CD8-positive, alpha-beta memory T cell (primary cell): ENCODE results near the gene STX3. TPM values are rescaled to one million over a fixed set of nuclear protein-coding genes. Genes with fewer than 3 reads are reported as not detected.

ENCODE experiments used
- CTCF ChIA-PET: fragments of 350-600 bp; sonication (Branson Sonifier 250); formaldehyde crosslinking; loops from one replicate; lab custom pipeline; 2021; ENCODE audit warnings: antibody characterized with exemption; lab: Charles Lee
- POLR2A ChIA-PET: fragments of 350-600 bp; sonication (Branson Sonifier 250); formaldehyde crosslinking; loops from one replicate; lab custom pipeline; 2021; ENCODE audit warnings: antibody characterized with exemption; lab: Charles Lee
- DNase-seq, 5 donors: peaks; one replicate each; pipeline versions ENCODE4 v3.0.0 to v3.0.0-alpha.2; 2020 to 2022; ENCODE audit warnings: mixed read lengths in 1 of 5
- H3K27ac ChIP-seq: one replicate; pipeline ENCODE4 v1.7.0; 2013; ENCODE audit warnings: low read depth, mild to moderate bottlenecking, low read length, moderate library complexity
- H3K27me3 ChIP-seq: 2 replicates; pipeline ENCODE4 v1.7.0; 2013; ENCODE audit warnings: low read length, mild to moderate bottlenecking; ENCODE audit not compliant: insufficient read depth, poor library complexity, severe bottlenecking
- H3K36me3 ChIP-seq: 2 replicates; pipeline ENCODE4 v1.7.0; 2013; ENCODE audit warnings: mild to moderate bottlenecking, low read length, moderate library complexity; ENCODE audit not compliant: insufficient read depth
- H3K4me1 ChIP-seq: 2 replicates; pipeline ENCODE4 v1.7.0; 2013; ENCODE audit warnings: mild to moderate bottlenecking, low read length, moderate library complexity; ENCODE audit not compliant: insufficient read depth
- H3K4me3 ChIP-seq: 2 replicates; pipeline ENCODE4 v1.7.0; 2013; ENCODE audit warnings: mild to moderate bottlenecking, low read length
- H3K9me3 ChIP-seq: 2 replicates; pipeline ENCODE4 v1.7.0; 2013; ENCODE audit warnings: mild to moderate bottlenecking, low read length
- H3K27ac Mint-ChIP-seq, 8 donors: one replicate each; pipeline ENCODE4 v1.8.0; 2020 to 2021; ENCODE audit warnings: mixed read lengths in 8 of 8, mild to moderate bottlenecking in 6 of 8, inconsistent platforms in 3 of 8, moderate library complexity in 3 of 8
- H3K27me3 Mint-ChIP-seq, 2 donors: one replicate each; pipeline ENCODE4 v1.8.0; 2020 to 2021; ENCODE audit warnings: mixed read lengths in 2 of 2, mild to moderate bottlenecking in 1 of 2, moderate library complexity in 1 of 2
- H3K36me3 Mint-ChIP-seq, 3 donors: one replicate each; pipeline ENCODE4 v1.8.0; 2020 to 2021; ENCODE audit warnings: mixed read lengths in 3 of 3, inconsistent platforms in 1 of 3, mild to moderate bottlenecking in 1 of 3
- H3K4me1 Mint-ChIP-seq, 3 donors: one replicate each; pipeline ENCODE4 v1.8.0; 2020 to 2021; ENCODE audit warnings: mixed read lengths in 3 of 3, inconsistent platforms in 1 of 3, mild to moderate bottlenecking in 1 of 3
- H3K4me3 Mint-ChIP-seq, 7 donors: one replicate each; pipeline ENCODE4 v1.8.0; 2020 to 2021; ENCODE audit warnings: mixed read lengths in 7 of 7, mild to moderate bottlenecking in 6 of 7, moderate library complexity in 4 of 7, inconsistent platforms in 2 of 7
- H3K9me3 Mint-ChIP-seq, 5 donors: one replicate each; pipeline ENCODE4 v1.8.0; 2020 to 2022; ENCODE audit warnings: mixed read lengths in 5 of 5, mild to moderate bottlenecking in 3 of 5, moderate library complexity in 2 of 5, inconsistent platforms in 1 of 5
- polyA plus RNA-seq: library from polyadenylated mRNA; unstranded; fragments of 300-500 nt; fragmentation: Illumina TruSeq; gene quantifications from one replicate; pipeline ENCODE4 v1.2.3, GENCODE V29; 2021
- total RNA-seq, 2 experiments: library from RNA; stranded (reverse); gene quantifications; one replicate each; pipeline ENCODE4 v1.2.3, GENCODE V29; 2021

STX3 gene
- total and polyA plus RNA-seq, 3 experiments from 2014 or later = 5.5 to 6.8 (median 6.7) TPM

- Mint-ChIP-seq H3K4me1 (peaks cover 4 to 11% (median 8%) of the 10 kb centered on the region in 3 donors), H3K27ac (peak overlapping the region in 1 of 8 donors; percentile 17), H3K4me3 (no peak overlapping the region), H3K36me3 (no peaks in the 10 kb centered on the region), H3K9me3 (no peaks in the 10 kb centered on the region), H3K27me3 (peaks cover 0 to 4% of the 10 kb centered on the region in 2 donors)
- no peaks in the 10 kb centered on the region for H3K9me3 ChIP-seq
- no peaks in the 10 kb centered on the region for H3K4me1 ChIP-seq
- no peaks in the 10 kb centered on the region for H3K27me3 ChIP-seq
- POLR2A ChIA-PET = no interaction called here
- no peak overlapping the region for H3K27ac ChIP-seq
- H3K4me3 ChIP-seq = no peak overlapping the region
- peak in 1 of 5 donors; percentile 17 for DNase-seq
- CTCF ChIA-PET = interaction anchor here (0.7 to 1.8 kb wide), 5 partner anchors 9 to 428 kb away, joined by 3 to 4 read pairs (median 3); no protein-coding TSS in a partner anchor
- H3K36me3 ChIP-seq = no peaks in the 10 kb centered on the region
Observed at GRCh38 chr11:59822989-59823566, 67.9 kb downstream of the STX3 start.

GRCh38 chr11:59829358-59829757, 74.2 kb downstream of the STX3 start:
- CTCF ChIA-PET = no interaction called here

GRCh38 chr11:59833602-59834001, 78.4 kb downstream of the STX3 start:
- ChIA-PET POLR2A (no interaction called here), CTCF (no interaction called here)
- no peaks in the 10 kb centered on the region for H3K4me1 ChIP-seq
- Mint-ChIP-seq H3K27ac (no peak overlapping the region), H3K9me3 (no peaks in the 10 kb centered on the region), H3K36me3 (no peaks in the 10 kb centered on the region), H3K4me1 (peaks cover 0 to 4% (median 0%) of the 10 kb centered on the region in 3 donors), H3K27me3 (peaks cover 3 to 27% of the 10 kb centered on the region in 2 donors), H3K4me3 (no peak overlapping the region)
- H3K4me3 ChIP-seq = no peak overlapping the region
- H3K27me3 ChIP-seq = no peaks in the 10 kb centered on the region
- no peaks in the 10 kb centered on the region for H3K9me3 ChIP-seq
- no peak overlapping the region for H3K27ac ChIP-seq
- no peak for DNase-seq
- H3K36me3 ChIP-seq = no peaks in the 10 kb centered on the region

More at GRCh38 chr11:59829358-59829757, 74.2 kb downstream of the STX3 start:
- H3K4me3 Mint-ChIP-seq = no peak overlapping the region
- H3K27ac Mint-ChIP-seq = no peak overlapping the region
- POLR2A ChIA-PET = no interaction called here
- Histone ChIP-seq H3K4me1 (no peaks in the 10 kb centered on the region), H3K36me3 (no peaks in the 10 kb centered on the region), H3K27me3 (no peaks in the 10 kb centered on the region), H3K4me3 (no peak overlapping the region), H3K27ac (no peak overlapping the region), H3K9me3 (no peaks in the 10 kb centered on the region)
- DNase-seq = no peak
- peaks cover 0 to 4% (median 0%) of the 10 kb centered on the region in 3 donors for H3K4me1 Mint-ChIP-seq
- H3K27me3 Mint-ChIP-seq = peaks cover 4 to 5% of the 10 kb centered on the region in 2 donors
- H3K9me3 Mint-ChIP-seq = no peaks in the 10 kb centered on the region
- H3K36me3 Mint-ChIP-seq = no peaks in the 10 kb centered on the region

- Histone ChIP-seq H3K36me3 (no peaks in the 10 kb centered on the region), H3K4me1 (no peaks in the 10 kb centered on the region), H3K27ac (no peak overlapping the region), H3K4me3 (no peak overlapping the region), H3K9me3 (no peaks in the 10 kb centered on the region), H3K27me3 (no peaks in the 10 kb centered on the region)
- H3K9me3 Mint-ChIP-seq = no peaks in the 10 kb centered on the region
- H3K27me3 Mint-ChIP-seq = peaks cover 3 to 19% of the 10 kb centered on the region in 2 donors
- no peak for DNase-seq
- no peak overlapping the region for H3K4me3 Mint-ChIP-seq
- ChIA-PET CTCF (no interaction called here), POLR2A (no interaction called here)
- H3K36me3 Mint-ChIP-seq = no peaks in the 10 kb centered on the region
- H3K4me1 Mint-ChIP-seq = no peaks in the 10 kb centered on the region
- no peak overlapping the region for H3K27ac Mint-ChIP-seq
Observed at GRCh38 chr11:59839615-59840014, 84.4 kb downstream of the STX3 start.

GRCh38 chr11:59841514-59841913, 86.3 kb downstream of the STX3 start:
- Histone ChIP-seq H3K4me3 (no peak overlapping the region), H3K9me3 (no peaks in the 10 kb centered on the region), H3K27ac (no peak overlapping the region), H3K36me3 (no peaks in the 10 kb centered on the region), H3K4me1 (no peaks in the 10 kb centered on the region), H3K27me3 (no peaks in the 10 kb centered on the region)
- no peak overlapping the region for H3K27ac Mint-ChIP-seq
- no peak overlapping the region for H3K4me3 Mint-ChIP-seq
- CTCF ChIA-PET = no interaction called here
- POLR2A ChIA-PET = no interaction called here
- no peaks in the 10 kb centered on the region for H3K36me3 Mint-ChIP-seq
- no peaks in the 10 kb centered on the region for H3K9me3 Mint-ChIP-seq
- H3K4me1 Mint-ChIP-seq = no peaks in the 10 kb centered on the region
- DNase-seq = no peak
- H3K27me3 Mint-ChIP-seq = peaks cover 3 to 13% of the 10 kb centered on the region in 2 donors

- Mint-ChIP-seq H3K27me3 (peaks cover 3 to 5% of the 10 kb centered on the region in 2 donors), H3K4me3 (no peak overlapping the region), H3K9me3 (no peaks in the 10 kb centered on the region), H3K4me1 (no peaks in the 10 kb centered on the region), H3K27ac (no peak overlapping the region), H3K36me3 (no peaks in the 10 kb centered on the region)
- Histone ChIP-seq H3K27me3 (no peaks in the 10 kb centered on the region), H3K4me1 (no peaks in the 10 kb centered on the region), H3K9me3 (no peaks in the 10 kb centered on the region), H3K4me3 (no peak overlapping the region), H3K36me3 (no peaks in the 10 kb centered on the region), H3K27ac (no peak overlapping the region)
- DNase-seq = no peak
- CTCF ChIA-PET = no interaction called here
- POLR2A ChIA-PET = no interaction called here
Observed at GRCh38 chr11:59842316-59842715, 87.1 kb downstream of the STX3 start.

GRCh38 chr11:59845399-59845798, 90.2 kb downstream of the STX3 start, which contains the start of gene CBLIF:
TSS of gene CBLIF (minus strand) at chr11:59845499. CDS start at chr11:59845453, 46 bp downstream.
- Histone ChIP-seq H3K36me3 (no peaks in the 10 kb centered on the region), H3K27me3 (no peaks in the 10 kb centered on the region), H3K27ac (no peak within 1 kb of the TSS), H3K4me3 (no peak within 1 kb of the TSS), H3K4me1 (no peaks in the 10 kb centered on the region), H3K9me3 (no peaks in the 10 kb centered on the region)
- POLR2A ChIA-PET = no interaction called here
- Mint-ChIP-seq H3K27ac (peak within 1 kb of the TSS in 1 of 8 donors; percentile 11), H3K4me1 (no peaks in the 10 kb centered on the region), H3K27me3 (peaks cover 0 to 3% of the 10 kb centered on the region in 2 donors), H3K36me3 (no peaks in the 10 kb centered on the region), H3K9me3 (no peaks in the 10 kb centered on the region), H3K4me3 (no peak within 1 kb of the TSS)
- CTCF ChIA-PET = no interaction called here
- DNase-seq = no peak

- H3K4me1 ChIP-seq = no peaks in the 10 kb centered on the region
- H3K9me3 Mint-ChIP-seq = no peaks in the 10 kb centered on the region
Observed at GRCh38 chr11:59846556-59846955, 91.4 kb downstream of the STX3 start.

More at GRCh38 chr11:59846556-59846955, 91.4 kb downstream of the STX3 start:
- Mint-ChIP-seq H3K27ac (no peak overlapping the region), H3K4me1 (no peaks in the 10 kb centered on the region), H3K36me3 (no peaks in the 10 kb centered on the region), H3K4me3 (no peak overlapping the region), H3K27me3 (peaks cover 0 to 3% of the 10 kb centered on the region in 2 donors)
- Histone ChIP-seq H3K27ac (no peak overlapping the region), H3K27me3 (no peaks in the 10 kb centered on the region), H3K4me3 (no peak overlapping the region), H3K36me3 (no peaks in the 10 kb centered on the region), H3K9me3 (no peaks in the 10 kb centered on the region)
- POLR2A ChIA-PET = no interaction called here
- CTCF ChIA-PET = no interaction called here
- no peak for DNase-seq
